Gastroesophageal sphincter (tissue), 4 donors: ENCODE data around the gene SLC5A9. TPM values are rescaled to one million over a fixed set of nuclear protein-coding genes. Genes with fewer than 3 reads are reported as not detected.

Experiments used
- ATAC-seq: fragments of 150-250 bp; one replicate; pipeline ENCODE4 v1.9.1; 2016; ENCODE audit warnings: mild to moderate bottlenecking, moderate library complexity
- H3K27ac ChIP-seq, 4 donors: fragments of 200-600 bp; sonication (generic) in 3 of 4; 1 replicate in 3 of 4; 2 replicates in 1 of 4; pipeline ENCODE4 v1.5.1; 2016 to 2019
- H3K27me3 ChIP-seq: fragments of 200-600 bp; sonication (generic); one replicate; pipeline ENCODE4 v1.5.1; 2019
- H3K36me3 ChIP-seq, 2 donors: fragments of 200-600 bp; sonication (generic); one replicate each; pipeline ENCODE4 v1.5.1; 2019; ENCODE audit warnings: control low read depth in 1 of 2
- H3K4me1 ChIP-seq, 3 donors: fragments of 200-600 bp; sonication (generic); 1 replicate in 2 of 3; 2 replicates in 1 of 3; pipeline ENCODE4 v1.5.1; 2016 to 2019; ENCODE audit warnings: control low read depth in 2 of 3
- H3K4me3 ChIP-seq, 2 donors: fragments of 200-600 bp; sonication (generic); one replicate each; pipeline ENCODE4 v1.5.1; 2019; ENCODE audit warnings: mild to moderate bottlenecking in 1 of 2, moderate library complexity in 1 of 2
- H3K9me3 ChIP-seq, 3 donors: fragments of 200-600 bp; sonication (generic); one replicate each; pipeline ENCODE4 v1.5.1; 2017 to 2019; ENCODE audit warnings: control low read depth in 2 of 3
- CTCF ChIP-seq, 4 experiments: fragments of 200-600 bp in 2 of 4; fragments of 450-650 bp in 2 of 4; sonication (generic) in 1 of 4; IDR thresholded peaks; one replicate each; pipeline ENCODE4 v1.5.1; 2017 to 2019; ENCODE audit warnings: antibody characterized with exemption in 4 of 4, mild to moderate bottlenecking in 2 of 4, moderate library complexity in 2 of 4
- EP300 ChIP-seq: sonication (generic); formaldehyde crosslinking; IDR thresholded peaks from one replicate; pipeline ENCODE4 v1.6.1; 2017; ENCODE audit warnings: antibody characterized with exemption, mild to moderate bottlenecking
- POLR2A ChIP-seq, 2 donors: fragments of 450-650 bp; IDR thresholded peaks; one replicate each; pipeline ENCODE4 v1.6.1; 2017; ENCODE audit warnings: antibody characterized with exemption in 2 of 2, mild to moderate bottlenecking in 2 of 2, moderate library complexity in 1 of 2
- POLR2AphosphoS5 ChIP-seq: sonication (generic); formaldehyde crosslinking; IDR thresholded peaks from one replicate; pipeline ENCODE4 v1.6.1; 2017; ENCODE audit warnings: antibody characterized with exemption
- WGBS, 2 donors: methylation state at CpG; one replicate each; pipeline ENCODE4 v1.1.5; 2018; ENCODE audit warnings: low coverage in 1 of 2; 5-methylcytosine and 5-hydroxymethylcytosine counted together
- total RNA-seq, 4 donors: library from RNA; depleted of rRNA; stranded (reverse); fragments of >200 nt; gene quantifications; one replicate each; pipeline ENCODE4 v1.1.0, GENCODE V29; 2016

SLC5A9 gene
- total RNA-seq, 4 donors from 2014 or later: 0.13 to 0.35 TPM; not detected in 2

GRCh38 chr1:48203287-48203900 is 19.1 kb upstream of the SLC5A9 start:
- no peaks in the 10 kb centered on the region for H3K36me3 ChIP-seq
- no peak overlapping the region for H3K4me3 ChIP-seq
- WGBS, 2 donors: 75 to 82% methylated on average over 3 of the region's 3 CpGs
- no peaks in the 10 kb centered on the region for H3K27me3 ChIP-seq
- peaks cover 0 to 26% (median 3%) of the 10 kb centered on the region in 3 donors for H3K4me1 ChIP-seq
- TF ChIP-seq EP300 (no peak), POLR2AphosphoS5 (no peak), CTCF (IDR thresholded peaks at IDR 0.05) (peak; percentile 33 to 62 (median 43)), POLR2A (IDR thresholded peaks at IDR 0.05) (no peak)
- no peaks in the 10 kb centered on the region for H3K9me3 ChIP-seq
- no peak overlapping the region for H3K27ac ChIP-seq
- ATAC-seq: no peak

GRCh38 chr1:48205522-48205921 is 17.0 kb upstream of the SLC5A9 start:
- TF ChIP-seq POLR2A (IDR thresholded peaks at IDR 0.05) (no peak), POLR2AphosphoS5 (no peak), EP300 (no peak), CTCF (IDR thresholded peaks at IDR 0.05) (no peak)
- no peak overlapping the region for H3K4me3 ChIP-seq
- no peaks in the 10 kb centered on the region for H3K9me3 ChIP-seq
- no peak for ATAC-seq
- no peak overlapping the region for H3K27ac ChIP-seq
- H3K27me3 ChIP-seq: no peaks in the 10 kb centered on the region
- 40 to 67% methylated on average over 1 of the region's 5 CpGs for WGBS, 2 donors
- peaks cover 0 to 13% (median 3%) of the 10 kb centered on the region in 3 donors for H3K4me1 ChIP-seq
- H3K36me3 ChIP-seq: no peaks in the 10 kb centered on the region

- ATAC-seq: no peak
These were observed 16.1 kb upstream of the SLC5A9 start for GRCh38 chr1:48206371-48206770.

GRCh38 chr1:48207131-48207530 is 15.4 kb upstream of the SLC5A9 start:
- no peaks in the 10 kb centered on the region for H3K27me3 ChIP-seq
- no peaks in the 10 kb centered on the region for H3K9me3 ChIP-seq
- H3K4me1 ChIP-seq: peaks cover 0 to 7% (median 3%) of the 10 kb centered on the region in 3 donors
- H3K4me3 ChIP-seq: no peak overlapping the region
- no peaks in the 10 kb centered on the region for H3K36me3 ChIP-seq
- H3K27ac ChIP-seq: no peak overlapping the region
- WGBS, 2 donors: 17 to 100% methylated on average over 1 of the region's 3 CpGs
- TF ChIP-seq EP300 (no peak), CTCF (IDR thresholded peaks at IDR 0.05) (no peak), POLR2AphosphoS5 (no peak), POLR2A (IDR thresholded peaks at IDR 0.05) (no peak)
- no peak for ATAC-seq

More at GRCh38 chr1:48206371-48206770, 16.1 kb upstream of the SLC5A9 start:
- WGBS, 2 donors: 100% methylated on average over 2 to 3 of the region's 5 CpGs
- peaks cover 0 to 12% (median 3%) of the 10 kb centered on the region in 3 donors for H3K4me1 ChIP-seq
- no peak overlapping the region for H3K27ac ChIP-seq
- H3K36me3 ChIP-seq: no peaks in the 10 kb centered on the region
- TF ChIP-seq POLR2AphosphoS5 (no peak), EP300 (no peak), POLR2A (IDR thresholded peaks at IDR 0.05) (no peak), CTCF (IDR thresholded peaks at IDR 0.05) (no peak)
- H3K27me3 ChIP-seq: no peaks in the 10 kb centered on the region
- H3K4me3 ChIP-seq: no peak overlapping the region
- no peaks in the 10 kb centered on the region for H3K9me3 ChIP-seq

- 50 to 92% methylated on average over 1 to 2 of the region's 3 CpGs for WGBS, 2 donors
- no peak overlapping the region for H3K27ac ChIP-seq
These were observed 14.9 kb upstream of the SLC5A9 start for GRCh38 chr1:48207536-48208075.

More at GRCh38 chr1:48207536-48208075, 14.9 kb upstream of the SLC5A9 start:
- no peaks in the 10 kb centered on the region for H3K36me3 ChIP-seq
- TF ChIP-seq EP300 (no peak), POLR2A (IDR thresholded peaks at IDR 0.05) (no peak), POLR2AphosphoS5 (no peak), CTCF (IDR thresholded peaks at IDR 0.05) (no peak)
- H3K27me3 ChIP-seq: no peaks in the 10 kb centered on the region
- no peak for ATAC-seq
- no peaks in the 10 kb centered on the region for H3K9me3 ChIP-seq
- no peak overlapping the region for H3K4me3 ChIP-seq
- H3K4me1 ChIP-seq: peaks cover 0 to 2% (median 0%) of the 10 kb centered on the region in 3 donors
